IPS-NIHi7 (cell line): ENCODE measurements around the gene WFIKKN2.

Experiments
- DNase-seq: peaks from one replicate; pipeline ENCODE4 v3.0.0; 2012; ENCODE audit warnings: mixed read lengths; ENCODE audit errors: extremely low spot score

Gene WFIKKN2

DNA sequence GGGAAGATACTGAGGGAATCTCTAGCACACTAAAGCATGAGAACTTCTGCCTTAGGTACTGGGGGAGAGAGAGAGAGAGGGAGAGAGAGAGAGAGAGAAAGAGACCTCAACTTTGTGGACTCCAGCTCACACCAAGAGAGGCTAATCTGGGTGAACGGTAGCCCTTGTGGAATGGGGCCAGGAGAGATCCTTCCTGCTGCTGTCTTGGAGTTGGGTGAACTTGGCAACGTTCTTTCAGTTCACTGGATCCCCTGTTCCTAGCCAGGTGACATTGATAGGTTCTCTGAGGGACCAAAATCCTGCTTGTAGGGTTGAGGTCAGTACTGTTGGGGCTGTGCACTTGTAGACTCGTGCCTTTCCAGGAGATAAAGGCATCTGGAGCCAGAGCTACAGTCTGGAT, 26.5 kb upstream of the WFIKKN2 start:
- no peak for DNase-seq

GRCh38 chr17:50813583-50813982, 21.8 kb upstream of the WFIKKN2 start:
- no peak for DNase-seq

- DNase-seq, result no peak
Measured at GRCh38 chr17:50815400-50815799, 20.0 kb upstream of the WFIKKN2 start.

DNA sequence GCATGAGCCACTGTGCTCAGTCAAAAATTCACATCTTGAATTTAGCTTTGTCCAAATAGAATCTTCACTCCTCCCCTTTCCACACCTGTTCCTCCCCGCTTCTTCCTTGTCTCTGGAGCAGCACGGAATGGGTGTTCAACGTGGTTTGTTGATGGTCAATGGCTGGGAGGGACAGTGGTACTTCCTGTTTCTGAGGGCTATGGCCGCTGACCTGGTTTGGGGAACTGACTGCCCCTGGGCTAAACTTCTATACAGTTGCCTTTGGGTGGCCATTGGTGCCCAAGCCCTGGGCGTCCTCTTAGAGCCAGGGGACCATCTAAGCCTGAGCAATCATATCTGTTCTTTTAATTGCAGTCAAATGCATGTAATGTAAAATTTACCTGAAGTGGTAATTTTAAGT, 19.1 kb upstream of the WFIKKN2 start:
- no peak for DNase-seq

DNA sequence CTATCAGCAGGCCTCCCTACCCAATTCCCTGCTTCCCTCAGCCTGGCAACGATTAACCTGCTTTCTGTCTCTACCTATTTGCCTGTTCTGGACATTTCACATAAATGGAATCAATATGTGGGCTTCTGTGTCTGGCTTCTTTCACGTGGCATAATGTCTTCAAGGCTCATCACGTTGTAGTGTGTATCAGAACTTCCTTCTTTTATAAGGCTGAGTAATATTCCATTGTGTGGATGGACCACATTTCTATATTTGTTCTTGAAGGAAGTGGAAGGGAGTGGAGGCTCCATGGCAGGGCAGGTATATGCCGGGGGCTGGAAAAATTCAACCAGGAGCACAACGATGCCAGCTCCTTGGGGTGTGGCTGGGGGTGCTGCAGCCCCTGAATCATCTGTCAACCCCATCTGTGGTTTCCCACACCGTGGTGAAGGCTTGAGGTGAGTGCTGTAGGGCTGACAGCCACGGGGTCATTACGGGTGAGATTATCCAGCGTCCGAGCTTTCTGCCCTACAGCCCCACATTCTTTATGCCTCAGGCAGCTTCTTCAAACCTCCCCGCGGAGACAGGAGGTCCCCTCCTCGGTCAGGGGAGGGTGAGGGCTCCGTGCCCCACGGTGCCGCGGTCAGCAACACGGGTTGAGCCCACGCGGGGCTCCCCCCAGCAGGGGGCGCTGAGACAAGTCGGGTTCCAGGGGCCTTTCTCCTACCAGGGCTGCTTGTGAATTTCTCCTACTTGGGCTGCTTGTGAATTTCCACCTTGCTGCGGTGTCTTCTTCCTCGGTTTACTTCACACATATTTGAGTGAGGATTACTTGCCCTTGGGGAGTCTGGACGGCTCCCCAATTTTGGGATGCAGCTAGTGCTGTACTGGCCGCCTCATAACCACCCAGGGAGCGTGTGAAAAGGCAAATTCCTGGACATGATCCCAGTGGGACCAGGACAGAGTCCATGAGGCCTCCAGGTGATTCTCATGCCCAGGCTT, 18.3 kb upstream of the WFIKKN2 start:
- peak; percentile 73 for DNase-seq

GRCh38 chr17:50817838-50818237, 17.5 kb upstream of the WFIKKN2 start:
- peak; percentile 57 for DNase-seq

- DNase-seq, result no peak
Measured at GRCh38 chr17:50818261-50818660, 17.1 kb upstream of the WFIKKN2 start.

- DNase-seq, result no peak
Measured at GRCh38 chr17:50818921-50819657, 16.3 kb upstream of the WFIKKN2 start.

GRCh38 chr17:50820651-50821050, 14.7 kb upstream of the WFIKKN2 start:
- DNase-seq, result no peak

- no peak for DNase-seq
Measured at GRCh38 chr17:50822550-50822949, 12.8 kb upstream of the WFIKKN2 start.

DNA sequence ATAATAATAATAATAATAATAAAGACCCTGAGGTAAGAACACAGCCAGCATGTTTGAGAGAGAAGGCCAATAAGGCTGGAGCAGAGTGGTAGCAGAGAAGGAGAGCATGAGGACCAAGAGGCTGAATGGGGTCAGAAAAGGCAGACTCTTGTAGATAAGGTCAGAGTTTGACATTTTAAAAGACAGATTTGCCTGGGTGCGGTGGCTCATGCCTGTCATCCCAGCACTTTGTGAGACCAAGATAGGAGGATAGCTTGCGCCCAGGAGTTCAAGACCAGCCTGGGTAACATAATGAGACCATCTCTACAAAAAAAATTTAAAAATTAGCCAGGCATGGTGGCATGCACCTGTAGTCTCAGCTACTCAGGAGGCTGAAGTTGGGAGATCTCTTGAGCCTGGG, 11.0 kb upstream of the WFIKKN2 start:
- no peak for DNase-seq

GRCh38 chr17:50825188-50825587, 10.2 kb upstream of the WFIKKN2 start:
- DNase-seq, result no peak

DNA sequence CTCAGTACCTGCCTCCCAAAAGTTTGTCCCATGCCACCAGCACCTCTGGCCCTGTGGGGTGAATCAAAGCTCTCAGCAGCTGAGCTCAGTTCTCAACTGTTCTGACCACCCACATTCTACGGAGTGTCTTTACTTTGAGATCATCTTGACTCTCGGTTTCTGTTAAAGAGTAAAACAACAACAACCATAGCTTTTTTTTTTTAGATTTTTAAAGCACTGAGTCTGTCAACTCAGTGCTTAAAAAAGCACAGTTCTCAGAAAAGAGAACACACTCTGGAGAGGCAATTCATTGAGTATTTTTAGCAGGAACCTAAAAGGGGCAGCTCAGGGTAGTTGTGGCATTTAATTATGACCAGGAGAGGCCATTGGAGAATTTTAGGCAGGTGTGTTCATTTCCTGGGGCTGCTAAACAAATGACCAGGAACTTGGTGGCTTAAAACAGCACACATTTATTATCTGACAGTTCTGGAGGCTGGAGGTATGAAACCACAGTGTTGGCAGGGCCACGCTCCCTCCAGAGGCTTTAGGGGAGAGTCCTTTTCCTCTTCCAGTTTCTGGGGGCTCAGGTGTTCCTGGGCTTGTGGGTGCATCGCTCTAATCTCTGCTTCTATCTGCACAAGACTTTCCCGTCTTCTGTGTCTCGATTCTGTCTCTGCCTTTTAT, 6.7 kb upstream of the WFIKKN2 start:
- DNase-seq, result no peak

GRCh38 chr17:50829332-50829731, 6.1 kb upstream of the WFIKKN2 start:
- DNase-seq, result no peak

- DNase-seq, result no peak
Measured at GRCh38 chr17:50830352-50830751, 5.0 kb upstream of the WFIKKN2 start.

DNA sequence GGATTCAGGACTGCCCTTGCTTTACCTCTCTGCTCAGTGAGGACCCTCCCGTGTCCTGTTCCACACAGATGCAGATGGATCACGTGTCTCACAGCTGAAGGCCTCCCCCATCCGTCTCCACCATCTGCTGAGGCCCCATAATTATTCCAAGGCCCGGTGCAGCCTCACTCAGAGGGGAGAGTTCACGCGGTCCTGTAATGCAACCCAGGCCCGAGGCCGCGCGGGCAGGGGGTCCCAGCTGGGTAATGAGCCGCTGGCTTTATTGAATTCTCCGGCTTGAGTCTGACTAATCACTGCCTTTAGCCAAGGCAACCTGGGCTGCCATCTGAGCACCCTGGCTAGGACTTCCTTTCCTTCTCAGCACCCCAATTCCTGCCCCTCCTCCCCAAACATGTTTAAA, 4.4 kb upstream of the WFIKKN2 start:
- DNase-seq, result peak; percentile 62

DNA sequence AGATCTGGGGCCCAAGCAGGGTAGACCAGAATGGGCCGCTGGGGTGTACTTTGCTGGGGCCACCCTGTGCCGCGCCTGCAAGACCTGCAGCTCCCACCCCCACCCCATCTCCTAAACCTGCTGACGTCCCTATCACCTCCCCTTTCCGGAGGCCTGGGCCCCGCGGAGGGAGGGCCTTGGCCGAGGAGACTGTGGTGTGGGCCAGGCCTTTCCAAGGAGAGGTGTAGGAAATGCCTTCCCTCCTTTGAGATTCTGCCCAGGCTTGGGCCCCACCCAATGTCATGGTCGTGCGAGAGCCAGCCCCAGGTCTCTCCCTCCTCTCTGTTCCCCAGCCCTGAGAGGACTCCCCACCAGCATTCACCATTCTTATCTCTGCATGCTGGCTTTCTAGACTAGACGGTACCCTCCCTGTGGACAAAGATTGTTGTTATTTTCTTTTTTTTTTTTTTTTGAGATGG, 3.9 kb upstream of the WFIKKN2 start:
- peak; percentile 56 for DNase-seq

- no peak for DNase-seq
Measured at GRCh38 chr17:50832267-50832863, 3.0 kb upstream of the WFIKKN2 start.

GRCh38 chr17:50832864-50833381, 2.5 kb upstream of the WFIKKN2 start:
- no peak for DNase-seq

DNA sequence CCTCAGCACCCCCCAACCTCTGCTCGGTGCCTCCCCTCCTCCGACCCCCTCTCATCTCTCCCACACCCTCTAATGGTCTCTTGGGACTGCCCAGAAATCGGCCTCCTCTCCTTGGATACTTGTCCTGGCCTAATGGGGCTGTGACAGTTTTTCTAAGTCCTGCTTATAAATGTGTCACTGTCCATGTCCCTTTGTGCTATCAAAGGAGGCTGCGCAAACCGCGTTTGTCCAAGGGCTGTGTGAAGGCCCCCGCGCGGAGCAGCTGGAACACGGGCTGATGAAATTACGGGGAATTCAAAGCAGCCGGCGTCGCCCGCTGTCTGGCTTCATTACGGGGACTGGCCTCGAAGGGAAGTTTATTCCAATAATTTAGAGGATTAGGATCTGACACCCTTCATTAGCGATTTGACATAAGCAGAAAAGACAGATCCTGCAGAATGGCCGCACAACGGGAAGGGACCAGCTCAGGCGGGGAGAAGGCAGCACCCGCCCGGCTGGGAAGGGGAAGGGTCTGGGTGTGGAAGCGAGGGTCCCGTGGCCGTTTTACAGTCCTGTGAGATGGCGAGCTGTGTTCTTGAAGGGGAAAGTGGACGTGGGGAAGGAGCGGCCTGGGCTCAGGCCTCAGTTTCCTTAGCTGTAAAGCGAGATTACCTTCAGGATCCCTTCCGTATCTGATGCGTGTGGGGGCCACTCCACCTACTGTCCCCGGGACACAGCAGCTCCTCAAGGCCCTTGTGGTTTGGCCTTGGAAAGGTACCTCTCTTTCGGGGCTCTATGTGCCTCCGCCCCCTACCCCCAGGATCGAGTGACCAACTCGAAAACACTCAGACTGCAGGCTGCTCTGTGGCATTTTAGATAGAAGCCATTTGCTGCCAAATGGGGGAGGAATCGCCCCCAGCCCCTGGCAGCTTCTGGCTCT, 1.6 kb upstream of the WFIKKN2 start:
- DNase-seq, result no peak
